SW480 (cell line): Measurements from ENCODE around the gene ZNF280D.
"Not testable (repeated sequence)": the region's sequence is repeated elsewhere in the genome, so short reads cannot be mapped to it uniquely, and the experiment has no call there.

Experiments used
- DNase-seq: peaks from one replicate; pipeline ENCODE4 v3.0.0-alpha.2; 2016; ENCODE audit warnings: low spot score

Gene ZNF280D

DNA sequence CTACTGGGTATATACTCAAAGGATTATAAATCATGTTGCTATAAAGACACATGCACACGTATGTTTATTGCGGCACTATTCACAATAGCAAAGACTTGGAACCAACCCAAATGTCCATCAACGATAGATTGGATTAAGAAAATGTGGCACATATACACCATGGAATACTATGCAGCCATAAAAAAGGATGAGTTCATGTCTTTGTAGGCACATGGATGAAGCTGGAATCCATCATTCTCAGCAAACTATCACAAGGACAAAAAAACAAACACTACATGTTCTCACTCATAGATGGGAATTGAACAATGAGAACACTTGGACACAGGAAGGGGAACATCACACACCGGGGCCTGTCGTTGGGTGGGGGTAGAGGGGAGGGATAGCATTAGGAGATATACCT is 23.8 kb downstream of the ZNF280D start:
- not testable (repeated sequence) for DNase-seq

DNA sequence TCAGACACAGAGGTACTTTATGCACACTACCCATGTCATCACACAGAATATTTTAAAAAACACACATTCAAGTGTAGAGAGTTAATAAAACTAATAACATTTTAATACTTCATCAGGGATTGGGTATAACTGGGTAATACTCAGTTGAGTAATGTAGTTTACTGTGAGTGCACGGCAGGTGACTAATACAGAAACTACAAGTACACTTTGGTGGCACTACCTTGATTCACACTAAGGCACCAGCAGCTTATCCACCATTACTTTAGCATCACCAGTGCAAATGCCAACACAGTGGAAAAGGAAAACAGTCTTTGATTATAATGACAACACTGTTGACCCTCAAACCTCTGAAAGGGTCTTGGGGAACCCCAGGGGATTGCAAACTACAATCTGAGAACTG is 33.6 kb downstream of the ZNF280D start:
- no peak for DNase-seq

DNA sequence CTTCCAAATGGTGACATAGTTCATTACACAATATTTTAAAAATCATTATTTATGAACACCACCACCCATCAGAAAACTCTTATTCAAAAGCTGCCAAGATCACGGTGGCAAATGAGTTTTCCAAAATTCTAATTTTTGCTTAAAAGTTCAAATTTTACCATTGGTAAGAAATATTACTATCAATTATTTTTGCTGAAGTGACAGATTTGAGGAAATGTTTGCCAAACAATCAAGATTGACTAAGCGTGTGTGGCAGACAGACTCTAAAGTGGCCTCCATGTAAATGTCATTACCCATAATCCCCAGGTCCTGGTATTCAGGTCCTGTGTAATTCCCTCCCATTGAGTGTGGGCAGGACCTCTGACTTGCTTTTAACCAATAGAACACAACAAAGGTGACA is 35.0 kb downstream of the ZNF280D start:
- no peak for DNase-seq

DNA sequence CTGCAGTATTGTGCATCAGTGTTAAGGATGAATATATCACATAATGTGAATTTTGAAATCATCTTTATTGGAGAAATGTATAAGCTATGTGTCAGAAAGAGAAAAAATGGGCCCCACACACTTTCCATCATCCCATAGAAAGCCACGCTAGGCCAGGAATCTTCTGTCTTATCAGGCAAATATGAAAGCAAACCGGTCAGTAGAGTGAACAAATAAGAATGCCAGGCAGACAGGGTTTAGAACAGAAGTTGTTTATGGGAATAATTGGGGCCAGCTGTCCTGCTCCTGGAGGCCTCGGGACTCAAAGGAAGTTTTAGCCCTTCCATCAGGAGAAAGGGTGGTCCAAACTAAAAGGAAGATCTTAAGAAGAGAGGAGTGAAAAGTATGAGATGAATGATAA is 39.5 kb downstream of the ZNF280D start:
- no peak for DNase-seq

DNA sequence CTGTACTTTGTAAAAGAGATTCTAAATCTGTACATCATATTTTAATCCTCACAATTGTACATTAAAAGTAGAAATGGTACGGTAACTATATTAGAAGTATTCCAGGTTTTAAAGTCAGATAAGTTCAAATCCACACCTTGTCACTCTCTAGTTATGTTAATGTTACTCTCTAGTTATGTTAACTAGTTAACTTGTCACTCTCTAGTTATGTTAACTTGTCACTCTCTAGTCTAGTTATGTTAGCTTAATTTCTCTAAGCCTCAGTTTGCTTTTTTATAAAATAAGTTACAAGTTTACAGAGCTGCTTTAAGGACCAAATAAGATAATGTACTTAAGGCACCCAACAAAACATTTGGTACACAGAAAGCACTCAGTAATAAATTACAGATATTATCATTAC is 42.6 kb downstream of the ZNF280D start:
- DNase-seq, result no peak

DNA sequence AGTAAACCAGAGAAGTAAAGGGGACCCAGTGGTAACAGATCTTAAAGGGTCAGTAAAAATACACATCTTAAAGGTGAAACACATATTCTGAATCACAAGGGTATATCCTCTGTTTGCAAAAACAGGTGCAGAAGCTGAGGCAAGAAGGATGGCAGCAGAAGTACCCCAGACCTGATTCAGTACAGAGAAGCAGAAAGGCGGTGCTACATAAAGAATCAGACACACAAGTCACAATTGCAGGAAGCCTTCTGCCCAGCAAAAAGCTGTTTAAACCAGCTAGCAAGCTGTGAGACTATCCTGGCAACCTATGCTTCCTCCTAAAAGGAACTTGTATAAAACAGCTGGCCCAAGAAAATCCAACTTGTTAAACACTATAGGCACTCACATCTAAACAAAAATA is 49.4 kb downstream of the ZNF280D start:
- no peak for DNase-seq

DNA sequence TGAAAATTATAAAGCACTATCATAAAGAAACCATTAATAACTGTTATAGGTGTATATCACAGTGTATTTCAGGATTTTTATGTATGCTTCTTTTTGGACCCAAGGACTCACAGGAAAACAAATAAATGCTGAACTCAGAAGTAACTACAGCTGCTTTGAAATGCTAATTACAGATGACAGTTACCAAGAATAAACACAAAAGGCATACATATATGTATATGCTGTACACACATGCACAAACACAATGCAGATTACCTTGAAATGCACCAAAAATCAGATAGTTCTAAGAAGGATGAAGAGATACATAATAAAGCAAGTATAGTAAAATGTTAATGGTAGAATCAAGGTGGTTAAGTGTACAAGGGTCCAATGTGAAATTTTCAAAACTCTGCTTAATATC is 52.2 kb downstream of the ZNF280D start:
- no peak for DNase-seq

DNA sequence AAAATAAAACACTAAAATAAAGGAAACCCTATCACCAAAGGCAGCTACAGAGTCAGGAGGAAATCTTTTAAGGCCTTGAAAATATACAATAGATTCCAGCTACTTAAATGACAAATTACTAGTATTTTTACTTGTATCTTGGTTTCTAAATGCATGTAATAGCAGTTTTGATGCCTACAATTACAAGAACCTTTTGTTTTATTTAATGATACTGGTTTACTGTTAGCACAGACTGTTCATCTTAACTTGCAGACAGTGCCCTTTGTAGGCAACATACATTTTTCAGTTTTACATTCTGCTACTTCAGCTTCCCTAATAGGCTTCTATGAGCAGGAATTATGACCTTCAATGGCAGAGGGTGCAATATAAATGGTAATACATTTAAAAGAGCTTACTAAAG is 54.1 kb downstream of the ZNF280D start:
- DNase-seq, result no peak

DNA sequence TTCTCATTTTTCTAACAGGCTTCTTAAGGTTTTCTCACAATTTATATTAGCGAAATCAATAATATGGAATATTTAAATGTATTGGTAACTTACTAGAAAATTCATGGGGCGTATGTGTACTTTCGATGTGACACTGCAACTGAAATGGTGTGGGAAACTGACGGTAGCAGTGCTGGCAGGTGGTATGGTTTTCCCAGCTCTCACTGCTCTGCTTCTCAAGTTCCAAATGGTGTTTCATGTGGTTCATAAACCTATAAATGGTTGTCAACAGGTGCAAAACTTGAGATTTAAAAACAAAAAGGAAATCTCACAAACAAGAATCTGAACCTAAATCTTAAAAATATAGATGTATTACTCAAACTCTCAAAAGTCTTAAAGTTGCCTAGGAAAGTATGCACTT is 54.7 kb downstream of the ZNF280D start:
- DNase-seq, result no peak

DNA sequence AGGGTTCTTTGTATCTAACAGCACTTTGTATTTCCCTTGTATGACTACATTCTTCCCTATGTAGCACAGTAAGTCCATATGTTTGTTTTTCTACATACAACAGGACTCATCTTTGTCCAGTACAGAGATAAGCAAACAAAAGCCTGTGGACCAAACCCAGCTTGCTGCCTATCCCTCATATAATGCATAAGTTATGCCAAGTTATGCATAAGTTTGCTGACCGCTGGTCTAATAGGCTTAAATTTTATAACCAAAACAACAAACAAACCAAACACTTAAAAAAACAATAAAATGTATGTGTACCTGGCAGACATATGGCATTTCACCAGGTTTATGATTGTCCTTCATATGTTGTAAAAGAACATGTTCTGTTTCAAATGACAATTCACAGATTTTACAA is 56.0 kb downstream of the ZNF280D start:
- DNase-seq, result no peak

DNA sequence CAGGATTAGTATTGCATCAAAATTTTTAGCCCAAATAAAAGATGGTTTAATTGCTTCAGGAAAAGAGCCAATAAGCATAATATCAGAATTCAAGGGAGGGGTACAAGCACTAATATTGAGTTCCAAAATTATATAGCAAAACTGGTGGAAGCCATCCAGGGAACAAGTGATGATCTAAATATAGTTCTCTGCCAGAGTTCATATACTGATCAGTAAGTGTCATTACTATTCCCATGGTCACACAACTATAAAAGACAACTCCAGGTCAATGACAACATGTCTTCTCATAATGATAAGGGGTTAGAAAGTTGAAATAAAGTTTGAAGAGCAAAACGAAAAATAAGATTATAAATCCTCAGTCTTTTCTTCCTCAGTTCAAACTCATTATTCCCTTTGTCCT is 57.4 kb downstream of the ZNF280D start:
- no peak for DNase-seq

DNA sequence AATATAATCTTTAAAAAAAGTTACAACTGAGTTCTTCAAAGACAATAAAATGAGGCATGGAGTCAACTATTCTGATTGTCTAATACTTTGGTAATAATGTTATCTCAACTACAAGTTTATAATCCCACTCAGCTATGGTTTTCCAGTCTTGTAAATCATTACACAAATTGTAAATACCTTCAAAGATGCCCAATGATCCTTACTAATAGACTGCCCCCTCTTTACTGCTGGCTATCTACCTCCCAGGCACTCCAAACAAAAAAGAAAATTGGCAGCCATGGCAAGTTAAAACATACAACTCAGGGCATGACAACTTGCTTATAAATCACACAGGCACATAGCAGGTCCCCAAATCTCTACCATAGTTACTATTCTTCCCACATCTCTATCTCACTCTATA is 58.5 kb downstream of the ZNF280D start:
- no peak for DNase-seq

DNA sequence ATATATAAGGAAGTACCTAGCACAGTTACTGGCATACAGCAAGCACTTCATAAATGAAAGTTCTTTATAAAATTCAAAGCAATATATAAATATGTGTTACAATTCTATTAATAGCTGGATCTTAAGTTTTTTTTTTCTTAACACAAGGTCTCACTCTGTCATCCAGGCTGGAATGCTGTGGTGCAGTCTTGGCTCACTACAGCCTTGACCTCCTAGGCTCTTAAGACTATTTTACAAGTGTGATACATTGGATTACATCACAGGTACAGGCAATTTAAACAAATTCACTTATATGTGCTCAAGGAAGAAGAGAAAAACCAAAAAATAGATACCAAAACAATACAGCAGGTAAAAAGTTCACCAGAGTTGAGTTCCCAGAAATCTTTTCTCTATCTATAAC is 60.6 kb downstream of the ZNF280D start:
- DNase-seq, result no peak

DNA sequence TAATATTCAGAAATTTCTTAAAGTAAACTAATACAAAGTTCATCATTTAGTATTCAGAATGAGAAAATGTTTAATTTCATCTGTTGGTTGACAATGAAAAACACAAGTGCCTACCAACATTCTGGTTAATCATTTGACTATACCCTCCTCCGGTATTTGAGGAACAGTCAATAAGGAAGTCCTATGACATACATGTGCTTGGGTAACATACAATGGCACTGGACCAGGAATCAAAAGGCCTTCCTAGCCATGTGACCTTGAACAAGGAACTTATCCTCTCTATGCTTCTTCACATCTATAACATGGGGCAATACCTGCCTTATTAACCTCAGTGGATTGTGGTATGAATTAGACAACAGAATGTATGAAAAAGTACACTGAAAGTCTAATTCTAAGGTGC is 65.8 kb downstream of the ZNF280D start:
- DNase-seq, result no peak

DNA sequence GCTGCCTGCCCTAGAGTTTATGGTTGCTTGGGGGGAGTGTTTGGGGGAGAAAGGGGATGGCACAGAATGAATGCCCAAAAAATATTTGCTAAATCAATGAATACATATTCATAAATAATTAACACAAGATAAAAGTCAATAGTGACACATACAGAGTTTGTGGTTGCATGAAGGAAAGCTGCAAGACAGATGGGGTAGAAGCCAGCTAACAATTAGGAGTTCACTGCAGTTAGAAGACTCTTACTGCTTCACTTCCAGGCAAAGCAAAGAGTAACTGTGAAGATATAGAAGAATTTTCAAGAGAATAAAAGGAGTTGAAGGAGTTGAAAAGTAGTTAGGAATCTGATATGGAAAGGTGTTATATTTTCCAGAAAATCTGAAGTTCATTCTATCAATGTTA is 72.4 kb downstream of the ZNF280D start:
- no peak for DNase-seq

DNA sequence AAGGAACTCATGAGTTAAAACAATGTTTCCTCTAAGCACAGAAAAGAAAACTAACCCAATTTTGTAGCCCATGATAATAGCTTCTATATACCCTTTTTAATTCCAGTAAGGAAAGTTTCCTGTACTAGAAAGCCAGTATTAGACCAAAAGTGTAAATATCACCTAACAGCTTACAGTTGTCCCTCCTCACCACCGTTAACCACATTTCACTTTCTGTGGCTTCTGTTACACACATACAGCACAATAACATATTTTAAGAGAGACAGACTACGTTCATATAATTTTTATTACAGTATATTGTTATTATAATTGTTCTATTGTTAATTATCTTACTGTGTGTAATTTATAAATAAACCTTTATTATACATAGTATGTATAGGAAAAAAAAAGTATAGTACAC is 74.1 kb downstream of the ZNF280D start:
- no peak for DNase-seq

DNA sequence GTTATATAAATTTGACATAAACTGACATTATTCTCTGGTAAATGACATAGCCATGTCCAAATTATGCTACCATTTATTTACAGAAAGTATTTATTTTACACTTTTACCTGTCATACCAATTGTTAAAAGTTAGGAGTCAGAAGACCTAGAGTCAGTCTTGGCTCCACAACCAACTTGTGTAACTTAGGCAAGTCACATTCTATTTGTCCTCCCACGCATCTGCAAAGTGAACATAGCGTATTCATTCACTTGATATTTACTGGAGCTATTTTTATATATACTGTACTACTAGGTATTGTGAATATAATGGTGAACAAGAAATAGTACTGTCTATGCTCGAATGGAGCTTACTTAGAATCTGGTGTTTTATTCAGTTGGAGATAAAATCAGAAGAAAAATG is 78.7 kb downstream of the ZNF280D start:
- DNase-seq, result no peak

DNA sequence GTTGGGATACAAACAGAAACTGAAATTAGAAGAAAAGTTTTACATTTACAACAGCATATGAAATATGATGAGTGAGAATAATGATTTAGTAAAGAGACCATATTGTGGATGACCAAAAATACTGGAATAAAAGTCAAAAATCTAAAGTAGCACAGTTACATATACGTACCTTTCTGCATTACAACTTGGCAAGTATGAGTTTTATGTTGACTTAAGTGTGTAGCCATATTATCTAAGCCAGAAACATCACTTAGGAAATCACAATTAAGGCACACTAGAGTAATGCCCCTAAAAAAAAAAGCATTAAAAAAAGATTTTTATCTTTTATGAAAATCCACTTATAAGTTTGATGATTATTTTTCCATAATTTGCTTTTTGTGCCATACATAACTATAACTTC is 79.1 kb downstream of the ZNF280D start:
- DNase-seq, result no peak

DNA sequence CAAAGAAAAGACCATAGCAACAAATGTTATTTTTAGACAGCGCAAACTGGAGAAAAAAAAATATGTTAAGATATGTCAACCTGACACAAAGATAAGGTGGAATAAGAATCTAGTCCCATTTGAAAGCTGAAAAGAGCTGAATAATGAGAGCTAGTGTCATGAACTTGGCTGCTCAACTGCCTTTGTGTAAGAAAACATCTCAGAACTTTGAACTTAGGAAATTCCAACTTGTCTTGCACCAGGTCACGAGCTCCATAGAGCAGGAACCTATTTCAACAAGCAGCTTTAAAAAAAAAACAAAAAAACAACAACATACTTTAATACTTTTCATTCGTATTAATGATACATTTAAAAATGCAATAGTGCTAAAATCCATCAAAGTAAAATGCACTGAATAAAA is 79.5 kb downstream of the ZNF280D start:
- no peak for DNase-seq

DNA sequence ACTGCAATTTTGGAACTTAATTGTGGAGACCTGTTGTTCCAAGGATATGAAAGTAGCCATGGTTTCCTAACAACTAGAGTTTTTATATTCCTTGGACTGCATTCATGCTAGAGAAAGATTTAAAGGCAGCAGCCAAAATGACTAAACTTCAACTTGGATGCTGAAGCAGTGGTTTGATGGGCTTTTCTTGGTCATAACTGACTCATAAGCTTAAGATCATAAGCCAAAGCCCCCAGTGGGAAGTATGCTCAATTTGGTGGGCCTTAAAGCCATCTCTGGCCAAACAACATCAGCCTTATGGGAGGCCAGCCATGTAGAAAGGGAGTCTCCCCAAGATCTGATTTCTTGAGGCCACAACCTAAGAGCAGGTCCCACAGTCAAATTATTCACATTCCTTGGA is 80.2 kb downstream of the ZNF280D start:
- no peak for DNase-seq

DNA sequence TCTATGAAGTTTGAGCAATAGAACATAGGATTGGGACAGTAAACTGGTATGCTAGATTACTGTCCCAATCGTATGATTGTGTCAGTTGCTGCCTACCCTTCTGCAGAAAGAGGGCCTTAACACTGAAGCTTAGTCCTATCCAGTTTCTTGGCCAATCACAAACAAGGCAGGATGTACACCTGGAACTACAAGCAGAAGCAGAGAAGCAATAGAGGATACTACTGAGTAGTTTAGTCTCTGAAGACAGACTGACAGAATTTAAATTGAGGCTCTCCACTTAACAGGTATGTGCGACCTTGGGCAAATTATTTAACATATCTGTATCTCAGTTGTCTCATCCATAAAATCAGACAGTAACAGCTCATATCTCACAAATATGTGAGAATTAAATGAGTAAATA is 85.0 kb downstream of the ZNF280D start:
- DNase-seq, result no peak

DNA sequence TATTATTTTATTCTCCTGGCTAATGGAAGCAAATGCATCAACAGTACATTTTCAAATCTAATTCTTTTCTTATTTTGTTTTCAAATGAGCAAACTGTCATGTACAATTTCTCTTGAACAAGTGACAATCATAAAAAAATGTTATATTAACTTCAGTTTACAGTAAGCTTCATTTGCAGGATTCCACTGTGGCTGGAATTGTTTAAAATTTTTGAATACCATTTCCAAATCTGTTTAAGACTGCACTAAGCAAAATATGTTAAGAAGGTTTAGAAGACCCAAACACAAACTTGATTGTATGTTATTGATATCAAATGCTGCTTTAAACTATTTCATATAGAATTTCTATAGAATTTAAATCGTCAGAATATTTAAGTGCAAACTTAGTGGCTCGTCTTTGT is 92.8 kb downstream of the ZNF280D start:
- no peak for DNase-seq

DNA sequence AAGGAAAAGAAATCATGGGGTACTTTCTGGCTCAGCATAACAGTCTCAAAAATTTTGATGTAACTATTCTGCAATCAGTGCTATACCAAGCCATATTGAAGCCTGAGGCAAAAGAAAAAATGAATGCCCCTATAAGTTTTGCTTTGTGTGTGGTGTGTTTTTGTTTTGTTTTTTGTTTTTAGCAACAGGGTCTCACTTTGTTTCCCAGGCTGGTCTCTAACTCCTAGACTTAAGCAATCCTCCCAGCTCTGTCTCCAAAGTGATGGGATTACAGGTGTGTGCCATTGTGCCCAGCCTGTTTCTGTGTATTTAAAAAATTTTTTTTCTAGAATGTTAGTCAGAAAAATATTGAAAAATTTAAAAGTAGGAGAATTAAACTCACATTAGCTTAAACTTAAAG is 93.2 kb downstream of the ZNF280D start:
- DNase-seq, result no peak

DNA sequence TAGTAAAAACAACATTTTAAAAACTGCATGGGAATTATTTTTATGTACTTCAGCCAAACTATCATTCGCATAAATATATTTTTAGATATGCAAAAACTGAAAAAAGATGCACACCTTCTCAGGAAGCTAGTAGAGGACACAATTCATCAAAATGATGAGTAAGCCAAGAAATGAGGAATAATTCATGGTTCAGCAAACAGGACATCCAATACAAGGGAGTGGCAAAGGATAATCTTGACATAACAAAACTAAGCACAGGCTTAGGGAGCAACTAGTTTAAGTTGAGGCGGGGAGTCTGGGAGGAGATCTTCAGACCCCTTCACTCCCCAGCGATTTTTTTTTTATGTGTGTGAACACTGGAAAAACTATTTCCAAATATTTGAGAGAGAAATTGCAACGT is 93.7 kb downstream of the ZNF280D start:
- no peak for DNase-seq

DNA sequence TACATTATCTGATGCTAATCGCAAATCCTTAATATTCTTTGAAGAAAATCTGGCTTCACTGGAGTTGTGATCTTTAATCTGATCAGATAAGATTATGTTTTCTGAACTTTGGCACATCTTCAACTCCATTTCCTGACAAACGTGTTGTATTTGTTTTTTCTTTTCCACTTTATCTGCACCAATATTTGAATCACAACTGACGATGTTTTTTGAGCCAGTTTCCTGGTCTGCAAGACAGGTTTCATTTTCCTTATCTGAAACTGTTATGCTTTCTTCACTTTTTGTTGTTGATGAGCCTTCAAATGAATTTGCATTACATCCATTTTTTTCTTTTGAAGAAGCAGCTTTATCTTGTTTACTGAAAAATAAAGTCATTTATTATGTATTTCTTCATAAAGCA is 101.5 kb downstream of the ZNF280D start:
- DNase-seq, result no peak
